H1 (cell line): Measurements from ENCODE around the gene KCNJ9. TPM values are rescaled to one million over a fixed set of nuclear protein-coding genes. Genes with fewer than 3 reads are reported as not detected.

Experiments
- CTCF ChIA-PET: fragments of 300-600 bp; sonication (Branson Sonifier 250); formaldehyde crosslinking; loops from one replicate; lab custom pipeline; 2021; ENCODE audit not compliant: partially characterized antibody; lab: Charles Lee
- POLR2A ChIA-PET: fragments of 300-600 bp; sonication (Branson Sonifier 250); formaldehyde crosslinking; loops from one replicate; lab custom pipeline; 2021; ENCODE audit warnings: inconsistent platforms; ENCODE audit not compliant: partially characterized antibody; lab: Charles Lee
- DNase-seq, 2 experiments: peaks; one replicate each; pipeline versions ENCODE4 v3.0.0 to v3.0.0-alpha.2; 2010 to 2022; ENCODE audit warnings: low spot score in 2 of 2, low read depth in 1 of 2, mixed read lengths in 1 of 2
- FAIRE-seq: peaks from 2 replicates; lab custom pipeline; 2011; peaks lifted over from hg19 to GRCh38; lab: Jason Lieb, UNC
- H2AFZ ChIP-seq: 2 replicates; pipeline ENCODE4 v1.8.1; 2012; ENCODE audit warnings: low read length, inconsistent platforms
- H2AK5ac ChIP-seq: 2 replicates; pipeline ENCODE4 v1.6.1; 2013; ENCODE audit warnings: low read depth, low read length
- H2BK120ac ChIP-seq: replicated peaks from 2 replicates; pipeline ENCODE3; 2013; ENCODE audit warnings: low read depth, low read length, inconsistent platforms
- H2BK12ac ChIP-seq: 2 replicates; pipeline ENCODE4 v1.6.1; 2013; ENCODE audit warnings: low read depth, low read length
- H2BK15ac ChIP-seq: 2 replicates; pipeline ENCODE4 v1.6.1; 2013; ENCODE audit warnings: low read length
- H2BK20ac ChIP-seq: 2 replicates; pipeline ENCODE4 v1.6.1; 2013; ENCODE audit warnings: low read length
- H2BK5ac ChIP-seq: 2 replicates; pipeline ENCODE4 v1.6.1; 2013; ENCODE audit warnings: low read depth, low read length
- H3K14ac ChIP-seq: 2 replicates; pipeline ENCODE4 v1.6.1; 2013; ENCODE audit warnings: inconsistent platforms; ENCODE audit not compliant: insufficient read length
- H3K18ac ChIP-seq: 2 replicates; pipeline ENCODE4 v1.6.1; 2013; ENCODE audit warnings: low read length; ENCODE audit errors: extremely low read depth
- H3K23ac ChIP-seq: 2 replicates; pipeline ENCODE4 v1.6.1; 2013; ENCODE audit warnings: inconsistent platforms; ENCODE audit not compliant: insufficient read length
- H3K23me2 ChIP-seq: 2 replicates; pipeline ENCODE4 v1.6.1; 2013; ENCODE audit warnings: low read depth, low read length
- H3K27ac ChIP-seq: 2 replicates; pipeline ENCODE4 v1.6.1; 2011; ENCODE audit warnings: low read depth, low read length, inconsistent platforms
- H3K27me3 ChIP-seq, 4 experiments: replicated peaks in 1 of 4; 1 replicate in 1 of 4; 2 replicates in 3 of 4; pipeline versions ENCODE4 v1.6.1 to v1.8.1; 2011 to 2013; ENCODE audit warnings: low read length in 3 of 4, mild to moderate bottlenecking in 3 of 4, inconsistent platforms in 2 of 4, mixed read lengths in 2 of 4, moderate library complexity in 1 of 4; ENCODE audit not compliant: control insufficient read depth in 3 of 4, insufficient read depth in 3 of 4; ENCODE audit errors: extremely low read depth in 1 of 4
- H3K36me3 ChIP-seq, 4 experiments: 2 replicates each; pipeline versions ENCODE4 v1.6.1 to v1.8.1; 2011 to 2013; ENCODE audit warnings: mild to moderate bottlenecking in 4 of 4, low read length in 3 of 4, moderate library complexity in 2 of 4, control low read depth in 1 of 4, inconsistent platforms in 1 of 4; ENCODE audit not compliant: insufficient read depth in 4 of 4, control insufficient read depth in 2 of 4
- H3K4ac ChIP-seq: replicated peaks from 2 replicates; pipeline ENCODE3; 2013; ENCODE audit warnings: low read length, low read depth, mixed read lengths, inconsistent platforms; ENCODE audit not compliant: insufficient read length
- H3K4me1 ChIP-seq, 4 experiments: replicated peaks in 1 of 4; 1 replicate in 1 of 4; 2 replicates in 3 of 4; pipeline versions ENCODE4 v1.6.1 to v1.8.1; 2011 to 2013; ENCODE audit warnings: low read length in 3 of 4, inconsistent platforms in 2 of 4, mixed read lengths in 1 of 4; ENCODE audit not compliant: insufficient read depth in 4 of 4, control insufficient read depth in 3 of 4
- H3K4me2 ChIP-seq, 2 experiments: 2 replicates each; pipeline versions ENCODE4 v1.6.1 to v1.8.1; 2011 to 2013; ENCODE audit warnings: low read depth in 2 of 2, low read length in 2 of 2, control low read depth in 1 of 2, inconsistent platforms in 1 of 2, mild to moderate bottlenecking in 1 of 2; ENCODE audit not compliant: insufficient read depth in 1 of 2
- H3K4me3 ChIP-seq, 4 experiments: fragments of 200-600, 300-600 bp in 1 of 4; sonication (generic), shearing (Covaris generic), sonication (Bioruptor Twin) in 1 of 4; 2 replicates each; pipeline versions ENCODE4 v1.5.1 to v1.8.1; 2011 to 2016; ENCODE audit warnings: low read length in 4 of 4, low read depth in 3 of 4, control low read depth in 2 of 4, inconsistent platforms in 2 of 4, mild to moderate bottlenecking in 2 of 4, mixed read lengths in 1 of 4, moderate library complexity in 1 of 4; ENCODE audit not compliant: insufficient read depth in 2 of 4; ENCODE audit errors: extremely low read depth in 1 of 4
- H3K56ac ChIP-seq: replicated peaks from 2 replicates; pipeline ENCODE3; 2013; ENCODE audit warnings: low read depth, mild to moderate bottlenecking, mixed read lengths, low read length, inconsistent platforms; ENCODE audit not compliant: insufficient read length
- H3K79me1 ChIP-seq: 2 replicates; pipeline ENCODE4 v1.6.1; 2013; ENCODE audit warnings: low read depth, low read length, control low read depth
- H3K79me2 ChIP-seq, 2 experiments: 2 replicates each; pipeline versions ENCODE4 v1.6.1 to v1.8.1; 2012 to 2013; ENCODE audit warnings: low read length in 2 of 2, mild to moderate bottlenecking in 2 of 2, inconsistent platforms in 1 of 2; ENCODE audit not compliant: insufficient read depth in 2 of 2, control insufficient read depth in 1 of 2
- H3K9ac ChIP-seq, 4 experiments: replicated peaks in 1 of 4; 1 replicate in 1 of 4; 2 replicates in 3 of 4; pipeline versions ENCODE4 v1.6.1 to v1.8.1; 2011 to 2013; ENCODE audit warnings: low read depth in 3 of 4, low read length in 3 of 4, control low read depth in 2 of 4, mild to moderate bottlenecking in 2 of 4, moderate library complexity in 2 of 4, inconsistent platforms in 1 of 4; ENCODE audit errors: extremely low read depth in 1 of 4
- H3K9me3 ChIP-seq, 2 experiments: 2 replicates each; pipeline versions ENCODE4 v1.6.1 to v1.8.1; 2012 to 2013; ENCODE audit warnings: mild to moderate bottlenecking in 2 of 2, moderate library complexity in 2 of 2, control low read depth in 1 of 2, inconsistent platforms in 1 of 2, low read depth in 1 of 2, low read length in 1 of 2, mixed read lengths in 1 of 2; ENCODE audit not compliant: insufficient read depth in 2 of 2
- H4K20me1 ChIP-seq, 2 experiments: replicated peaks in 1 of 2; 2 replicates each; pipeline versions ENCODE3 to v1.8.1; 2011 to 2013; ENCODE audit warnings: inconsistent platforms in 2 of 2, low read length in 2 of 2, mild to moderate bottlenecking in 1 of 2; ENCODE audit not compliant: insufficient read depth in 2 of 2, control insufficient read depth in 1 of 2
- H4K5ac ChIP-seq: 2 replicates; pipeline ENCODE4 v1.6.1; 2013; ENCODE audit warnings: low read length, low read depth, mixed read lengths, inconsistent platforms; ENCODE audit not compliant: insufficient read length
- H4K8ac ChIP-seq: 2 replicates; pipeline ENCODE4 v1.8.0; 2013; ENCODE audit warnings: mild to moderate bottlenecking, moderate library complexity, low read length, inconsistent platforms; ENCODE audit not compliant: insufficient read depth; ENCODE audit errors: extremely low read depth
- H4K91ac ChIP-seq: replicated peaks from 2 replicates; pipeline ENCODE3; 2013; ENCODE audit warnings: low read length, mixed read lengths, inconsistent platforms; ENCODE audit not compliant: insufficient read length
- KDM1A ChIP-seq: fragments of 200-600, 300-600 bp; sonication (generic); IDR thresholded peaks from 2 replicates; pipeline ENCODE4 v1.7.1; 2016; ENCODE audit warnings: mild to moderate bottlenecking, low read length, borderline replicate concordance
- SIN3A ChIP-seq, 2 experiments: IDR thresholded peaks in 1 of 2; conservative IDR thresholded peaks in 1 of 2; 2 replicates each; pipeline ENCODE4 v1.6.1; 2011 to 2012; ENCODE audit warnings: low read length in 2 of 2, improper control_type of control experiment in 1 of 2, low read depth in 1 of 2, mild to moderate bottlenecking in 1 of 2
- WGBS, 2 experiments: shearing (Covaris generic) in 1 of 2; methylation state at CpG; one replicate each; pipeline versions ENCODE4 v1.1.6 to v1.1.7; 2013 to 2015; ENCODE audit warnings: low lambda C conversion rate in 2 of 2, mixed read lengths in 2 of 2, inconsistent platforms in 1 of 2, low coverage in 1 of 2, missing lambda C conversion rate in 1 of 2; ENCODE audit not compliant: insufficient replicate concordance in 2 of 2, insufficient coverage in 1 of 2, insufficient read length in 1 of 2; ENCODE audit errors: extremely low coverage in 1 of 2, missing lambda C conversion rate in 1 of 2; 5-methylcytosine and 5-hydroxymethylcytosine counted together
- polyA plus RNA-seq, 7 experiments: library from polyadenylated mRNA; depleted of rRNA in 3 of 7; stranded (reverse) in 5 of 7; unstranded in 2 of 7; fragments of >200 nt in 5 of 7; fragments of 200-250 nt in 2 of 7; gene quantifications; 1 replicate in 5 of 7; 2 replicates in 1 of 7; 4 replicates in 1 of 7; pipeline versions ENCODE4 v1.2.1 to v1.2.3, GENCODE V29; 2011 to 2013; ENCODE audit warnings: missing spikeins in 2 of 7, mixed read lengths in 2 of 7
- total RNA-seq: library from RNA; stranded (reverse); fragmentation: NEBNext Ultra II Directional; extraction: Animal tissue kit (Norgen Biotek cat#: 25700); gene quantifications from 2 replicates; pipeline ENCODE4 v1.2.1, GENCODE V29; 2021

The KCNJ9 gene
- total and polyA plus RNA-seq, 2 of the 8 experiments (the other 6 are each of a cell fraction or from before 2014, with no cell fraction given), result 0.02 to 0.13 TPM

GRCh38 chr1:160086456-160086892 lies 5.1 kb downstream of the KCNJ9 start:
- no peak overlapping the region for H3K27ac ChIP-seq
- no peak overlapping the region for H2BK20ac ChIP-seq
- no peak overlapping the region for H2BK15ac ChIP-seq
- H4K20me1 ChIP-seq, result no peaks in the 10 kb centered on the region
- no peak overlapping the region for H4K8ac ChIP-seq
- no peak overlapping the region for H3K4me2 ChIP-seq
- WGBS, 2 experiments, result 93% methylated on average over 5 of the region's 5 CpGs; no CpG with 5 or more reads in 1 of the 2 experiments
- no peak overlapping the region for H2BK5ac ChIP-seq
- no peak overlapping the region for H4K5ac ChIP-seq
- H3K9ac ChIP-seq, result no peak overlapping the region
- H3K56ac ChIP-seq, result no peak overlapping the region
- no peak for FAIRE-seq
- H3K14ac ChIP-seq, result no peak overlapping the region
- no peak for DNase-seq
- no peak overlapping the region for H2AK5ac ChIP-seq
- H3K23ac ChIP-seq, result no peak overlapping the region
- no peak overlapping the region for H4K91ac ChIP-seq
- peaks cover 0 to 4% of the 10 kb centered on the region in 2 experiments; a peak in 1 of 4 replicates for H3K9me3 ChIP-seq
- H3K23me2 ChIP-seq, result no peaks in the 10 kb centered on the region; the same call in 1 of the 2 replicates
- H3K4ac ChIP-seq, result no peak overlapping the region
- H2BK120ac ChIP-seq, result no peak overlapping the region
- ChIA-PET CTCF (interaction anchor here (0.6 to 50.1 kb wide), 29 partner anchors 9 to 205 kb away, joined by 3 to 1874 read pairs (median 6); partner anchors contain the start of genes ATP1A2, IGSF8, KCNJ10 and PIGM), POLR2A (interaction anchor here (0.7 to 4.6 kb wide), 7 partner anchors 11 to 166 kb away, joined by 3 to 39 read pairs (median 5); partner anchors contain the start of gene IGSF8)
- H2BK12ac ChIP-seq, result no peak overlapping the region
- H3K36me3 ChIP-seq, result peaks cover 0 to 7% (median 3%) of the 10 kb centered on the region in 4 experiments; a peak in 5 of 8 replicates
- no peaks in the 10 kb centered on the region for H3K79me2 ChIP-seq
- H3K18ac ChIP-seq, result no peak overlapping the region
- no peak overlapping the region for H3K4me3 ChIP-seq
- peaks cover 0 to 33% (median 26%) of the 10 kb centered on the region in 4 experiments; a peak in 6 of 7 replicates for H3K27me3 ChIP-seq
- H3K79me1 ChIP-seq, result no peaks in the 10 kb centered on the region; the same call in 1 of the 2 replicates
- peaks cover 0 to 5% (median 3%) of the 10 kb centered on the region in 4 experiments; a peak in 4 of 7 replicates for H3K4me1 ChIP-seq
- no peak overlapping the region for H2AFZ ChIP-seq
- TF ChIP-seq SIN3A (conservative IDR thresholded peaks at IDR 0.05 in 1 of 2, IDR thresholded peaks at IDR 0.05 in 1 of 2; ENCODE audit: low read depth in 1 of 2, low read length in 2 of 2), result no peak
- TF ChIP-seq KDM1A, result no peak
